GM12878 (cell line): Measurements from ENCODE around the gene CACNA1E. TPM values are rescaled to one million over a fixed set of nuclear protein-coding genes. Genes with fewer than 3 reads are reported as not detected.

ENCODE experiments used
- ATAC-seq: fragments of 200-7000 bp; cut with Tn5 transposase; 3 replicates; pipeline ENCODE4 v1.9.1; 2020; ENCODE audit warnings: mild to moderate bottlenecking, moderate library complexity
- BruUV-seq: library from RNA; stranded (reverse); fragments of 400-500 nt; replicated peaks from 2 replicates; lab custom pipeline; 2021; lab: Mats Ljungman, UMichigan
- CTCF ChIA-PET: fragments of 300-600 bp; sonication (Branson Sonifier 250); formaldehyde crosslinking; extraction: SDS; loops from one replicate; lab custom pipeline; 2021; ENCODE audit warnings: inconsistent platforms; lab: Yijun Ruan, JAX
- POLR2A ChIA-PET: fragments of 350-600 bp; formaldehyde crosslinking; extraction: SDS; loops from one replicate; lab custom pipeline; 2021; ENCODE audit warnings: inconsistent platforms; lab: Charles Lee
- RAD21 ChIA-PET: fragments of 300-600 bp; sonication (Branson Sonifier 250); formaldehyde crosslinking; loops from one replicate; lab custom pipeline; 2023; ENCODE audit warnings: antibody characterized with exemption; ENCODE audit not compliant: unreplicated experiment; lab: Charles Lee
- SMC1A ChIA-PET: fragments of 300-600 bp; sonication (Branson Sonifier 250); formaldehyde crosslinking; loops from one replicate; lab custom pipeline; 2023; ENCODE audit not compliant: unreplicated experiment, uncharacterized antibody; lab: Charles Lee
- DNase-seq: peaks from one replicate; pipeline ENCODE4 v3.0.0-alpha.2; 2011; ENCODE audit warnings: low read depth, low spot score
- FAIRE-seq: peaks from 3 replicates; lab custom pipeline; 2011; peaks lifted over from hg19 to GRCh38; lab: Jason Lieb, UNC
- H2AFZ ChIP-seq: 2 replicates; pipeline ENCODE4 v1.6.0; 2011; ENCODE audit warnings: low read depth, low read length, control low read depth; ENCODE audit not compliant: control insufficient read depth
- H3K27ac ChIP-seq: 2 replicates; pipeline ENCODE4 v1.5.1; 2011; ENCODE audit warnings: control low read depth; ENCODE audit not compliant: control insufficient read depth, insufficient read depth
- H3K27me3 ChIP-seq, 2 experiments: replicated peaks in 1 of 2; 2 replicates each; pipeline versions ENCODE4 v1.6.0 to v1.6.1; 2011; ENCODE audit warnings: low read length in 1 of 2; ENCODE audit not compliant: control insufficient read depth in 2 of 2, insufficient read depth in 2 of 2
- H3K36me3 ChIP-seq, 2 experiments: 2 replicates each; pipeline ENCODE4 v1.5.1; 2011; ENCODE audit warnings: low read length in 1 of 2; ENCODE audit not compliant: control insufficient read depth in 2 of 2, insufficient read depth in 2 of 2
- H3K4me1 ChIP-seq: 2 replicates; pipeline ENCODE4 v1.6.1; 2011; ENCODE audit warnings: mild to moderate bottlenecking, low read length, moderate library complexity, mixed read lengths; ENCODE audit not compliant: control insufficient read depth, insufficient read depth
- H3K4me2 ChIP-seq: 2 replicates; pipeline ENCODE4 v1.6.0; 2011; ENCODE audit warnings: control low read depth; ENCODE audit not compliant: control insufficient read depth, insufficient read depth
- H3K4me3 ChIP-seq: fragments of 200-600 bp; sonication (generic); 2 replicates; pipeline ENCODE4 v1.5.1; 2016
- H3K79me2 ChIP-seq: 2 replicates; pipeline ENCODE4 v1.6.0; 2011; ENCODE audit warnings: low read length; ENCODE audit not compliant: control insufficient read depth, insufficient read depth
- H3K9ac ChIP-seq: 2 replicates; pipeline ENCODE4 v1.8.0; 2011; ENCODE audit warnings: low read length, control low read depth, mixed read lengths; ENCODE audit not compliant: control insufficient read depth, insufficient read depth
- H3K9me3 ChIP-seq: replicated peaks from 3 replicates; pipeline ENCODE4 v1.5.1; 2011; ENCODE audit warnings: mild to moderate bottlenecking, low read length; ENCODE audit not compliant: control insufficient read depth, insufficient read depth
- H4K20me1 ChIP-seq: 2 replicates; pipeline ENCODE4 v1.6.0; 2011; ENCODE audit not compliant: control insufficient read depth, insufficient read depth
- ESRRA ChIP-seq: IDR thresholded peaks from 2 replicates; pipeline ENCODE4 v1.6.1; 2012; ENCODE audit warnings: mild to moderate bottlenecking, low read length, improper control_type of control experiment
- FOXM1 ChIP-seq: IDR thresholded peaks from 2 replicates; pipeline ENCODE4 v1.6.1; 2012; ENCODE audit warnings: low read depth, mild to moderate bottlenecking, inconsistent platforms, low read length, moderate library complexity
- MTA2 ChIP-seq: fragments of 450-650 bp; IDR thresholded peaks from 2 replicates; pipeline ENCODE4 v1.6.1; 2016; ENCODE audit warnings: low read depth, mild to moderate bottlenecking, moderate library complexity
- RUNX3 ChIP-seq: IDR thresholded peaks from 2 replicates; pipeline ENCODE4 v1.6.1; 2012; ENCODE audit warnings: low read length, inconsistent platforms
- WGBS: methylation state at CpG from one replicate; pipeline ENCODE4 v1.1.6; 2016; ENCODE audit warnings: low lambda C conversion rate; ENCODE audit not compliant: insufficient replicate concordance, insufficient coverage; ENCODE audit errors: missing lambda C conversion rate; 5-methylcytosine and 5-hydroxymethylcytosine counted together
- in situ Hi-C: fragments of 300-500 bp; cut with MboI; formaldehyde crosslinking; loops from 9 replicates; pipeline ENCODE4 v1.14.3; 2018; ENCODE audit warnings: mixed read lengths
- intact Hi-C: fragments of 100-400 bp; cut with micrococcal nuclease; formaldehyde crosslinking; loops from one replicate; pipeline ENCODE4 v1.14.2; 2022; ENCODE audit not compliant: unreplicated experiment
- polyA plus RNA-seq, 11 experiments: library from polyadenylated mRNA; depleted of rRNA in 4 of 11; unstranded in 6 of 11; stranded (reverse) in 5 of 11; fragments of >200 nt; fragmentation: Nextera tagmentation in 4 of 11; fragmentation: Illumina TruSeq in 1 of 11; extraction: Ambion mirVana in 4 of 11; extraction: Trizol in 1 of 11; gene quantifications; 1 replicate in 1 of 11; 2 replicates in 10 of 11; pipeline versions ENCODE4 v1.2.1 to v1.2.3, GENCODE V29; 2011 to 2016; ENCODE audit warnings: inconsistent platforms in 2 of 11, missing spikeins in 2 of 11, low read depth in 1 of 11
- total RNA-seq, 4 experiments: library from RNA; depleted of rRNA in 3 of 4; stranded (reverse); fragments of >200 nt in 3 of 4; fragmentation: Illumina TruSeq in 1 of 4; extraction: Trizol in 1 of 4; gene quantifications; 2 replicates each; pipeline versions ENCODE4 v1.2.1 to v1.2.3, GENCODE V29; 2013 to 2021
- TF ChIP-seq, protein P1 (sequence below): fragments of 450-650 bp; IDR thresholded peaks from 2 replicates; pipeline ENCODE4 v1.6.1; 2017; ENCODE audit warnings: mild to moderate bottlenecking
- TF ChIP-seq, protein P2 (sequence below): IDR thresholded peaks from 2 replicates; pipeline ENCODE4 v1.6.1; 2012; ENCODE audit warnings: improper control_type of control experiment, low read depth, low read length; ENCODE audit not compliant: insufficient replicate concordance
- TF ChIP-seq, protein P3 (sequence below): IDR thresholded peaks from 2 replicates; pipeline ENCODE4 v1.6.1; 2011; ENCODE audit warnings: low read depth, low read length, improper control_type of control experiment, borderline replicate concordance

The CACNA1E gene
- total and polyA plus RNA-seq, 10 of the 15 experiments (the other 5 are each of a cell fraction or from before 2014, with no cell fraction given), result 0.57 to 22.0 (median 8.5) TPM

DNA sequence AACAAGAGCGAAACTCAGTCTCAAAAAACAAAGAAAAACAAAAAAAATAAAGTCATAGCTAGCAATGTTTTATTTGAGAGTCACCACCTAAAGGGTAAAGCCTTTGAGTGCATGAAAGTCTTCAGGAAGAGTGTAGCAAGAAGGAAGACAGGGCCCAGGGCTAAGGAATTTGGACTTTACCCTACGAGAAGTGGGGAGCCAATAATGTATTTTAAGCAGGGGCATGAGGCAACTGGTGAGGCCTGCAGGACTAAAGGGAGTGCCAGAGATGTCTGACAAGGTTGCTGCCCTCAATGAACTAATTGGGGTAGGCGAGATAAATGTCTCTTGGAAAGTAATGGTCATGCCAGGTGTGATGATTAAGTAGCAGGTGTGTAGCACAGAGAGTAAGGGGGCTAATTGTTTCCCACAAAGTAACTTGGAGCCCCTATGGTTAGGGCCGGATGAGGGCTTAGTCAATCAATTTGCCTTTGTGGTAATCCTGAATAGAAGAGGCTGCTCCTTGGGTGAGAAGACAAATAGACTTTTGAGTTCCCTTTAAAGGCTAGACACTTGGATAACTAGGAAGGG lies 31.6 kb upstream of the CACNA1E start:
- peaks cover 2% of the 10 kb centered on the region; the same call in 2 of the 3 replicates for H3K9me3 ChIP-seq
- TF ChIP-seq, protein P1, sequence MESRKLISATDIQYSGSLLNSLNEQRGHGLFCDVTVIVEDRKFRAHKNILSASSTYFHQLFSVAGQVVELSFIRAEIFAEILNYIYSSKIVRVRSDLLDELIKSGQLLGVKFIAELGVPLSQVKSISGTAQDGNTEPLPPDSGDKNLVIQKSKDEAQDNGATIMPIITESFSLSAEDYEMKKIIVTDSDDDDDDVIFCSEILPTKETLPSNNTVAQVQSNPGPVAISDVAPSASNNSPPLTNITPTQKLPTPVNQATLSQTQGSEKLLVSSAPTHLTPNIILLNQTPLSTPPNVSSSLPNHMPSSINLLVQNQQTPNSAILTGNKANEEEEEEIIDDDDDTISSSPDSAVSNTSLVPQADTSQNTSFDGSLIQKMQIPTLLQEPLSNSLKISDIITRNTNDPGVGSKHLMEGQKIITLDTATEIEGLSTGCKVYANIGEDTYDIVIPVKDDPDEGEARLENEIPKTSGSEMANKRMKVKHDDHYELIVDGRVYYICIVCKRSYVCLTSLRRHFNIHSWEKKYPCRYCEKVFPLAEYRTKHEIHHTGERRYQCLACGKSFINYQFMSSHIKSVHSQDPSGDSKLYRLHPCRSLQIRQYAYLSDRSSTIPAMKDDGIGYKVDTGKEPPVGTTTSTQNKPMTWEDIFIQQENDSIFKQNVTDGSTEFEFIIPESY, result no peak
- 0 out of 2 replicates have a peak, but pooled peaks have one; percentile 15 for TF ChIP-seq RUNX3
- FAIRE-seq, result no peak
- no peaks in the 10 kb centered on the region for H3K27me3 ChIP-seq
- H3K4me2 ChIP-seq, result no peak overlapping the region
- DNase-seq, result no peak
- no peaks in the 10 kb centered on the region for H3K36me3 ChIP-seq
- H4K20me1 ChIP-seq, result no peaks in the 10 kb centered on the region
- BruUV-seq, result no TSS peak
- no peak overlapping the region for H3K9ac ChIP-seq
- no peak for ATAC-seq
- intact Hi-C loops, result no loop called here
- WGBS, result 58% methylated on average over 4 of the region's 4 CpGs
- H2AFZ ChIP-seq, result no peak overlapping the region
- H3K4me1 ChIP-seq, result no peaks in the 10 kb centered on the region
- ChIA-PET RAD21 (interaction anchor here (1.4 to 2.0 kb wide), 2 partner anchors 16 to 22 kb away, joined by 3 to 11 read pairs; no protein-coding TSS in a partner anchor), SMC1A (interaction anchor here (1.1 to 1.6 kb wide), 3 partner anchors 16 to 26 kb away, joined by 3 to 7 read pairs (median 3); no protein-coding TSS in a partner anchor), POLR2A (no interaction called here), CTCF (interaction anchor here (1.3 to 2.2 kb wide), 3 partner anchors 21 to 485 kb away, joined by 4 to 8 read pairs (median 5); partner anchors contain the start of gene CACNA1E)
- H3K4me3 ChIP-seq, result no peak overlapping the region
- H3K27ac ChIP-seq, result no peak overlapping the region
- in situ Hi-C loops, result no loop called here
- no peaks in the 10 kb centered on the region for H3K79me2 ChIP-seq

DNA sequence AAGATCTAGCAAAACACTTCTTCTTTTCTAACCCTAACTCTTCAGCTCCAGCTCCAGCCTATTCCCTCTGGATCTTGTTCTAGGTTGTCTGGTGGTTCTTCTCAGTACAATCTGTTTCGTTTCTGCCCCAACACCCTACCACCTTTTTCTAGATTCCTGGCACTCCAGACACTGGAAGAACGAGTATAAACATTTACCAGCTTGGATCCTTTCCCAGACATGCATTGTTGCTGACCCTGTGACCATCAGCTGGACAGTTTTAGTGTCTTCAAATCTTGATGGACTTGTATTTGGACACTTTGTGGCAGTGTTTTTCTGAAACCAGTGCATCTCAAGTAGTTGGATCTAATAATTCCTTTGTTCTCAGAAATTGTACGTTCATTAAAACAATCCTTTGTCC lies 30.6 kb upstream of the CACNA1E start:
- H3K36me3 ChIP-seq, result no peaks in the 10 kb centered on the region
- ATAC-seq, result no peak
- BruUV-seq, result no TSS peak
- no peak overlapping the region for H3K4me3 ChIP-seq
- FAIRE-seq, result no peak
- no peaks in the 10 kb centered on the region for H3K4me1 ChIP-seq
- POLR2A ChIA-PET, result interaction anchor here (1.1 to 1.7 kb wide), 2 partner anchors 23 to 25 kb away, joined by 3 read pairs; no protein-coding TSS in a partner anchor
- H3K27me3 ChIP-seq, result no peaks in the 10 kb centered on the region
- H3K4me2 ChIP-seq, result no peak overlapping the region
- 48% methylated on average over 3 of the region's 3 CpGs for WGBS
- H3K9ac ChIP-seq, result no peak overlapping the region
- SMC1A ChIA-PET, result interaction anchor here (1.6 kb wide), 1 partner anchor 22 kb away, joined by 6 read pairs; no protein-coding TSS in a partner anchor
- no peak overlapping the region for H3K27ac ChIP-seq
- CTCF ChIA-PET, result interaction anchor here (2.0 kb wide), 1 partner anchor 23 kb away, joined by 6 read pairs; no protein-coding TSS in a partner anchor
- intact Hi-C loops, result no loop called here
- in situ Hi-C loops, result no loop called here
- H3K79me2 ChIP-seq, result no peaks in the 10 kb centered on the region
- no peak for DNase-seq
- RAD21 ChIA-PET, result no interaction called here
- H3K9me3 ChIP-seq, result peaks cover 2% of the 10 kb centered on the region; the same call in 2 of the 3 replicates
- H2AFZ ChIP-seq, result no peak overlapping the region
- no peaks in the 10 kb centered on the region for H4K20me1 ChIP-seq
- no peak for TF ChIP-seq MTA2
- TF ChIP-seq, protein P2, sequence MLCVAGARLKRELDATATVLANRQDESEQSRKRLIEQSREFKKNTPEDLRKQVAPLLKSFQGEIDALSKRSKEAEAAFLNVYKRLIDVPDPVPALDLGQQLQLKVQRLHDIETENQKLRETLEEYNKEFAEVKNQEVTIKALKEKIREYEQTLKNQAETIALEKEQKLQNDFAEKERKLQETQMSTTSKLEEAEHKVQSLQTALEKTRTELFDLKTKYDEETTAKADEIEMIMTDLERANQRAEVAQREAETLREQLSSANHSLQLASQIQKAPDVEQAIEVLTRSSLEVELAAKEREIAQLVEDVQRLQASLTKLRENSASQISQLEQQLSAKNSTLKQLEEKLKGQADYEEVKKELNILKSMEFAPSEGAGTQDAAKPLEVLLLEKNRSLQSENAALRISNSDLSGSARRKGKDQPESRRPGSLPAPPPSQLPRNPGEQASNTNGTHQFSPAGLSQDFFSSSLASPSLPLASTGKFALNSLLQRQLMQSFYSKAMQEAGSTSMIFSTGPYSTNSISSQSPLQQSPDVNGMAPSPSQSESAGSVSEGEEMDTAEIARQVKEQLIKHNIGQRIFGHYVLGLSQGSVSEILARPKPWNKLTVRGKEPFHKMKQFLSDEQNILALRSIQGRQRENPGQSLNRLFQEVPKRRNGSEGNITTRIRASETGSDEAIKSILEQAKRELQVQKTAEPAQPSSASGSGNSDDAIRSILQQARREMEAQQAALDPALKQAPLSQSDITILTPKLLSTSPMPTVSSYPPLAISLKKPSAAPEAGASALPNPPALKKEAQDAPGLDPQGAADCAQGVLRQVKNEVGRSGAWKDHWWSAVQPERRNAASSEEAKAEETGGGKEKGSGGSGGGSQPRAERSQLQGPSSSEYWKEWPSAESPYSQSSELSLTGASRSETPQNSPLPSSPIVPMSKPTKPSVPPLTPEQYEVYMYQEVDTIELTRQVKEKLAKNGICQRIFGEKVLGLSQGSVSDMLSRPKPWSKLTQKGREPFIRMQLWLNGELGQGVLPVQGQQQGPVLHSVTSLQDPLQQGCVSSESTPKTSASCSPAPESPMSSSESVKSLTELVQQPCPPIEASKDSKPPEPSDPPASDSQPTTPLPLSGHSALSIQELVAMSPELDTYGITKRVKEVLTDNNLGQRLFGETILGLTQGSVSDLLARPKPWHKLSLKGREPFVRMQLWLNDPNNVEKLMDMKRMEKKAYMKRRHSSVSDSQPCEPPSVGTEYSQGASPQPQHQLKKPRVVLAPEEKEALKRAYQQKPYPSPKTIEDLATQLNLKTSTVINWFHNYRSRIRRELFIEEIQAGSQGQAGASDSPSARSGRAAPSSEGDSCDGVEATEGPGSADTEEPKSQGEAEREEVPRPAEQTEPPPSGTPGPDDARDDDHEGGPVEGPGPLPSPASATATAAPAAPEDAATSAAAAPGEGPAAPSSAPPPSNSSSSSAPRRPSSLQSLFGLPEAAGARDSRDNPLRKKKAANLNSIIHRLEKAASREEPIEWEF, result no peak
- no peak for TF ChIP-seq ESRRA
- TF ChIP-seq, protein P3, sequence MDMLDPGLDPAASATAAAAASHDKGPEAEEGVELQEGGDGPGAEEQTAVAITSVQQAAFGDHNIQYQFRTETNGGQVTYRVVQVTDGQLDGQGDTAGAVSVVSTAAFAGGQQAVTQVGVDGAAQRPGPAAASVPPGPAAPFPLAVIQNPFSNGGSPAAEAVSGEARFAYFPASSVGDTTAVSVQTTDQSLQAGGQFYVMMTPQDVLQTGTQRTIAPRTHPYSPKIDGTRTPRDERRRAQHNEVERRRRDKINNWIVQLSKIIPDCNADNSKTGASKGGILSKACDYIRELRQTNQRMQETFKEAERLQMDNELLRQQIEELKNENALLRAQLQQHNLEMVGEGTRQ, result no peak
- no peak for TF ChIP-seq RUNX3
- TF ChIP-seq FOXM1, result no peak
